ENCODE results near the gene EPB41L5.
"Not testable (repeated sequence)": the region's sequence is repeated elsewhere in the genome, so short reads cannot be mapped to it uniquely, and the experiment has no call there.

The EPB41L5 gene

DNA sequence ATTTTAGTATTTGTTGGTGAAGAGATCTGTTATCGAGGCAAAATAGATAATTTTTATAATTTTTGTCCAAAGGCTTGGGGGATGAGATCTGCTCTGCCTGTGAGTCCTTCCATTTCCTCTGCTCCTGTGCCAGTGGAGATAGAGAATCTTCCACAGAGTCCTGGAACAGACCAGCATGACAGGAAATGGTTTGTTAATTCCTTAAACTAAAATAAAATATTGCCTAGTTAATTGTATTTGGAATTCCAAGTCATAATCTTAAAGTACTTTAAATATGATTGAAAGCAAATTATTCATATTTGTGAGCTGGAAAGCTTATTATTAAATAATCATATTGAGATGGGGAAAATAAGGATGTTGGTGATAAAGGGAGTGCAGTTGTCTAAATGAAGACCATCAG, 87.8 kb downstream of the EPB41L5 start:
- DNase-seq (ENCODE audit: low read depth in 2 of 2), result no peak

DNA sequence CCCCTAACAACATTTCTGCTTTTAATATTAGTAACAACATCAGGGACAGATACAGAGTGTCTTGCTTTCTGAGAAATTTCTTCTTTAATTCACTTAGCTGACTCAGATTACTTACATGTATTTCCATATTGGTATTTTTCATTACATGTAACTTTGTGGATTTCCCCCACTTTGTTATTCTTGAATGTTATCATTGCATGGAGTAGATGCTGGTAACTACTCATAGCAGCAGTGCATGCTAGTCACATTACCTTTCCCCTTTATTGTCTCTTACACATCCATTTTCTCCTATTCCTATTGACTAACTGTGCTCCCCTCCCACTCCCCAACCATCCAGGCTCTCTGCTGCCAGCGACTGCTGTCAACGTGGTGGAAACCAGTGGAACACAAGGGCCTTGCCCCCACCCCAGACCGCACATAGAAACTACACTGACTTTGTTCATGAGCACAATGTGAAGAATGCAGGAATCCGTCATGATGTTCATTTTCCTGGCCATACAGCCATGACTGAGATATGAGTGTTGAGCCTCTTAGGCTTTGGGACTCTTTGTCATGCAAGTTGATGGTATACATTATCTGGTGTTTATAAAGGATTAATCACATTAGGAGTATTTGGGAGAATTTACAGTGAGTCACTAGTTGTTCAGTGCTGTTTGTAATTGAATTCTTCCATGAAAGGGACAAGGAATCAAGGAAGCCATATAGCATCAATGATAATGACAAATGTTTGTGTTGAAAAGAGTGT, 91.0 kb downstream of the EPB41L5 start:
- DNase-seq (ENCODE audit: low read depth in 2 of 2), result no peak

DNA sequence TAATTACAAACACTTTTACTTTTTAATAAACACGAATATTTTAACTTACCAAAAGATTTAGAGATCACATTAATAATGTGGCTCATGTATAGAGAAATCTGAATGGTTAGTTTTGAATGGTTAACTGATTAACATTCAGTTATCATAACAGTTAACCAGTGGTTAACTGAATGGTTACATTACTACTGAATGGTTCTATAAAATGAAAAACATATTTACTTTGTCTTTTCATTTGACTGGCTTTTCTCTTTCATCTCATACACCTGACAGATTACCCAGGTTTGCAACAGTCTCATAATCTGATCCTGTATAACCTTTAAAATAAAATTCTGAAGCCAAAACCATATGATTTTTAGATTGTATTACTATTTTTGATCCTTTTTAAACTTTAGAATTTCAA, 91.9 kb downstream of the EPB41L5 start:
- no peak for DNase-seq (ENCODE audit: low read depth in 2 of 2)

DNA sequence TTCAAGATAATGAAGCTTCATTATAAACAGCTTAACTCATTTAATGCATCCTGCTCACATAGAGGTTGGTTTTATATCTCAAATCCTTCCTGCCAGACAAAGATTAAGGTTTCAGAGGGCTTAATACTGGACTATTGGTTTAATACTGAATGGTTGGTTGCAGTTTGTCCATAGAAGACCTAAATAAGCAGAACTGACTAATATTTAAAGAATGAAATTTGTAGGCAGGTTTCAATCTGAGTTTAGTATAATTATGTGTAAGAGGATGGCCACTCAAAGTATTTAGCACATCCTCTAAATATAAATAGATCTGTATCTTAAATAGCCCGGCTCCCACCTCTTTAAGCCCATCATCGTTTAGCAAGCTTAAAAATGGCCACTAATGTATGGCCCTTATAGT, 92.5 kb downstream of the EPB41L5 start:
- no peak for DNase-seq (ENCODE audit: low read depth in 2 of 2)

DNA sequence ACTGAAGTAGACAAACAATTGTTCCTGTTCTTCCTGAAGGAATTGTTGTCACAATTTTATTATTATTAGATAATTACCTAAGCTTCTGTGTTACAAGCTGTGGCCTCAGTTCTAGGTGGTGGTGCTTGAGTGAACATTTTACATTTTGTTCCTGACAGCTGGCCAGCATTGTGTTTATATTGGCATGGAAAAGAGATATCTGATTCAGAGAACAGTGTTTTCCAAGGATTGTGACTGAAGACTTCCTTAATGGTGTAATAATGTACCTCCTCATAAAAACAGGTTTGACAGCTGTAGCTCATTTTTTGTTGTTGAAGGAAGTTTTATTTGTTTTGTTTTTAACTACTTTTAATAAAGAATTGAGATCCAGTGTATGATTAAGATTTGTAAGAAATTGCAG, 95.2 kb downstream of the EPB41L5 start:
- no peak for DNase-seq (ENCODE audit: low read depth in 2 of 2)

GRCh38 chr2:120108749-120109148, 95.9 kb downstream of the EPB41L5 start:
- DNase-seq (ENCODE audit: low read depth in 2 of 2), result no peak

DNA sequence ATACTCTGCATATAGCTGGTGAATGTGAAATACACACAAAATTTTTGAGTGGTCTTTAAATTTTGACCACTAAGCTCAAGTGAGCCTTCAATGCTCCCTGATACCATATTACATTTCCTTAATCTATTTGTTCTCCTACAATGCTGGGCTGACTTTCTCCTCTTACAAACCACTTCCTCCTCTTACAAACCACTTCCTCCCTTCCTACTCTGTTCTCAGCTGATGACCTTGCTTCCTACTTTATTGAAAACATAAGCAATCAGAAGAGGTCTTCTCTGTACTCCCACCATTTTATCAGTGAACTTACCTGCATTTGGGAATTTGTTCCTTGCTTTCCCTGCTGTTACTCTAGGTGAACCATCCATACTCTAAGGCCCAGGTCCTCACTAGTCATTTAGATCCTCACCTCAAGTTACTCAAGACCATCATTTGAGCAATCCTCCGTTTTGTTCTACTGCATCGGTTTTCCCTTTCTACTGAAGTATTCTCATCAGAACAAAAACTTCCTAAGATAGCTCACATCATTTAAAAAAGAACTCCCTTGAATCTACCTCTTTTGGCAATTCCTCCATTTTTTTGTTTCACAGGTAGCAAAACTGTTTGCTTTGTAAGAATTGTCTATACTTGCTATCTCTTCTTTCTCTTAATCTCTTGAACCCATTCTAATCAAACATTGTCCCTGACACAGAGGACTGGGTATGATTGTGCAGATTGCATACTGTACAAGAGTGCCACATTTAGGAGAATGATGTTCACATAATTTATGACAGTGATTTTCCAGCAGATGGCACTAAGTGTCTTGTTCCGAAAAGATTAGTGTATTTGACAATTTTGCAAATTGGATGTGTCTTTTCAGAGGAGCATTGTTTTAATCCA, 96.5 kb downstream of the EPB41L5 start:
- no peak for DNase-seq (ENCODE audit: low read depth in 2 of 2)

- DNase-seq (ENCODE audit: low read depth in 2 of 2), result no peak
Observed at GRCh38 chr2:120110062-120110362, 97.1 kb downstream of the EPB41L5 start.

DNA sequence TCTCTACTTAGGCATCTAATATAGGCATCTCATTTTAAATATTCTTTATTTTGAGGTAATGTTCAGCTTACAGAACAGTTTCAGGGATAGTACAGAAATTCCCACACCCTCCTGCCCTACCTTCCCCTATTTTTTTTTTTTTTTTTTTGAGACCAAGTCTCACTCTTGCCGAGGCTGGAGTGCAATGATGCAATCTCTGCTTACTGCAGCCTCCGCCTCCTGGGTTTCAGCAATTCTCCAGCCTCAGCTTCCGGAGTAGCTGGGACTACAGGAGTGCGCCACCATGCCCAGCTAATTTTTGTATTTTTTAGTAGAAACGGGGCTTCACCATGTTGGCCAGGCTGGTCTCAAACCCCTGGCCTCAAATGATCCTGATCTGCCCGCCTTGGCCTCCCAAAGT, 97.6 kb downstream of the EPB41L5 start:
- no peak for DNase-seq (ENCODE audit: low read depth in 2 of 2)

- DNase-seq (ENCODE audit: low read depth in 2 of 2), result no peak
Observed at GRCh38 chr2:120111193-120111592, 98.3 kb downstream of the EPB41L5 start.

DNA sequence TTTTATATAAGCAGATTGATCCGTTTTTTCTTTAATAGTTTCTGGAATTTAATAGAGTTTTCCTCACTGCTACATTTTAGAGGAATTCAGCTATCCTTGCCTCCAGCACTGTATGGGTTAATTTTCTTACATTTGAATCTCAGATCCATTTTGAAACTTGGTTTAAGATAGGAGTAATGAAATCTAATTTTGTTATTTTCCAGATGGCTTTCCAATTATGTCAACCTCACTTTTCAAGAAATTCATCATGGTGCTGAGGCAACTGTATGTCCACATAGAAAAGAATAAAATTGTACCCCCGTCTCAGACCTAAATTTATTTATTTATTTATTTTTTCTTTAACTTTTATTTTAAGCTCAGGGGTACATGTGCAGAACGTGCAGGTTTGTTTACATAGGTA, 105.1 kb downstream of the EPB41L5 start:
- DNase-seq (ENCODE audit: low read depth in 2 of 2), result no peak

DNA sequence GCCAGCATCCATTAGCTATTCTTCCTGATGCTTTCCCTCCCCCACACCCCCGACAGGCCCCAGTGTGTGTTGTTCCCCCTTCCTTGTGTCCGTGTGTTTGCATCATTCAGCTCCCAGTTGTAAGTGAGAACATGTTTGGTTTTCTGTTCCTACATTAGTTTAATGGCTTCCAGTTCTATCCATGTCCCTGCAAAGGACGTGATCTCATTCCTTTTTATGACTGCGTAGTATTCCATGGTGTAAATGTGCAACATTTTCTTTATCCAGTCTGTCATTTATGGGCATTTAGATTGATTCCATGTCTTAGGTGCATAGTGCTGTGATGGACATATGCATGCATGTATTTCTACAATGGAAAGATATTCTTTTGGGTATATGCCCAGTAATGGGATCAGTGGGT, 105.6 kb downstream of the EPB41L5 start:
- DNase-seq (ENCODE audit: low read depth in 2 of 2), result no peak

DNA sequence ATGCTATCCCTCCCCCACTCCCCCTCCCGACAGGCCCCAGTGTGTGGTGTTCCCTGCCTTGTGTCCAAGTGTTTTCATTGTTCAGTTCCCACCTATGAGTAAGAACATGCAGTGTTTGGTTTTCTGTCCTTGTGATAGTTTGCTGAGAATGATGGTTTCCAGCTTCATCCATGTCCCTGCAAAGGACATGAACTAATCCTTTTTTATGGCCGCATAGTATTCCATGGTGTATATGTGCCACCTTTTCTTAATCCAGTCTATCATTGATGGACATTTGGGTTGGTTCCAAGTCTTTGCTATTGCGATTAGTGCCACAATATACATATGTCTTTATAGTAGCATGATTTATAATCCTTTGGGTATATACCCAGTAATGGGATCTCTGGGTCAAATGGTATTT, 108.5 kb downstream of the EPB41L5 start:
- not testable (repeated sequence) for DNase-seq (ENCODE audit: low read depth in 2 of 2)

- no peak for DNase-seq (ENCODE audit: low read depth in 2 of 2)
Observed at GRCh38 chr2:120123090-120123489, 110.2 kb downstream of the EPB41L5 start.

DNA sequence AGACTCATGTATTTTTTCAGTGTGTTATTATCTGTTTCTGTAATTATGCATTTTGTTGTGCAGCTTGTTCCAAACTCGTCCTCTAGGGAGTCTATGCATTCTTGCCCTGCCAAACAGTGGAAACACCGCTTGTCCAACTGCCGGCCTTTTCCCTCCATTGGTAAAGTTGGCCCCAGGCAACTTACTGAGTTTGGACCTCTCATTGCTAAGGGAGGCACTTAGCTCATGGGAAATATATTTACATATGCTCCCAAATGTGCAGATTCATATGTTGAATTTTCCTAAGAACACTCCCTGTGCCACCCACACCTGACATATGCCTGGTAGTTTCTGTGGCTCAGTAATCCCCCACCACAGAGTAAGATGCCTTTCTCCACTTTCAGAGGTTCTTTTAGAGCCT, 112.3 kb downstream of the EPB41L5 start:
- DNase-seq (ENCODE audit: low read depth in 2 of 2), result no peak

DNA sequence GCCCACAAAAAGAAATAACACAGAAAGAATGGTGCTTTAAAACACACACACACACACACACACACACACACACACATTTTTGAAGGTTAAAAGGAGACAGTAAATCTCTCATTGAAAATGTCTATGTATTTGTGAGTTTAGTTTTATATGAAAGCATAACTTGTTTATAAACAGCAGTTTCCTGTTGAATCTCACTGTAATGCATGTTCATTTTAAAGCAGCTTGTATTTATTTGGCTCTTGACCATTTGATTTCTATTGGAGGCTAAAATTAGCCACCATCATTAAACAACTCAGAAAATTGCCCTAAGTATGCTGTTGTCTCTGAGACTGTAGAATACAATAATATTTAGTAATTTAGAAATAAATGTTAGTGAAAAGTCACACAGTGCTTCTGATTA, 115.3 kb downstream of the EPB41L5 start:
- DNase-seq (ENCODE audit: low read depth in 2 of 2), result no peak

GRCh38 chr2:120132190-120132589, 119.3 kb downstream of the EPB41L5 start:
- no peak for DNase-seq (ENCODE audit: low read depth in 2 of 2)

DNA sequence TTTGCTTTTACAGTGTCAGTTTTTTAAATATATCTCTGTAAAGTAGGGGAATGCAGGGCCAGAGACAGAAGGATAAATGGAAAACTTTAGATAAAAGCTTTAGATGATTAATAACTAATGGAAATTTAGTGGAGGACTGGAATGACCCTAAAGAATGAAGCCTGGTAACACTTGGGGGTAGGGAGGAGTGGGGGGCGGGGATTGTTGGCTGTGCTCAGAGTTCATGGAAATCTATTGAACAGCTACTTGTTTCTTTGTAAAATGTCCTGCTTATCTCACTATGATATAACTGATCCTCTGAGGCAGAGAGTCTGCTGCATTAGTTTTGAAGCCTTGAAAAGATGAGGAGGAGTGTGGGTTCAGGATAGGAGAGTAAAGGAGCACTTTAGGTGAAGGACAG, 119.8 kb downstream of the EPB41L5 start:
- no peak for DNase-seq (ENCODE audit: low read depth in 2 of 2)

DNA sequence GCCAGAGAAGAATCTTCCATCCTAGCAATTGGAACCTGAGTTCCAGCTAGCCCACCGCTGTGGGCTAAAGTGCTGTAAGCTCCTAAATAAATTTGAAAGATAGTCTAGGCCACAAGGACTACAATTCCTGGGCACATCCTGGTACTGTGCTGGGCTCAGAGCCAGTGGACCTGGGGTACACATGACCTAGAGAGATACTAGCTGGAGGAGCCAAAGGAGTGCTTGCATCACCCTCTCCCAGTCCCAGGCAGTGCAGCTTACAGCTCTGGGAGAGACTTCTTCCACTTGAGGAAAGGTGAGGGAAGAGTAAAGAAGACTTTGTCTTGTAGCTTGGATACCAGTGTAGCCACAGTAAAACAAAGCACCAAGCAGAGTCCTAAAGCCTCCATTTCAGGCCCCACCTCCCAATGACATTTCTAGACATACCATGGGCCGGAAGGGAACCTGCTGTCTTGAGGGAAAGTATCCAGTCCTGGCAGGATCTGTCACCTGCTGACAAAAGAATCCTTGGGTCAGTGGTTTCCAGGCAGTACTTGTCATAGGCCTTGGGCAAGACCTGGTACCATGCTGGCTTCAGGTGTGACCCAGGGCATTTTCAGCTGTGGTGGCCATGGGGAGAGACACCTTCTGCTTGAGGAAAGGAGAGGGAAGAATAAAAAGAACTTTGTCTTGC, 120.8 kb downstream of the EPB41L5 start:
- DNase-seq (ENCODE audit: low read depth in 2 of 2), result no peak

GRCh38 chr2:120134263-120134662, 121.4 kb downstream of the EPB41L5 start:
- no peak for DNase-seq (ENCODE audit: low read depth in 2 of 2)

DNA sequence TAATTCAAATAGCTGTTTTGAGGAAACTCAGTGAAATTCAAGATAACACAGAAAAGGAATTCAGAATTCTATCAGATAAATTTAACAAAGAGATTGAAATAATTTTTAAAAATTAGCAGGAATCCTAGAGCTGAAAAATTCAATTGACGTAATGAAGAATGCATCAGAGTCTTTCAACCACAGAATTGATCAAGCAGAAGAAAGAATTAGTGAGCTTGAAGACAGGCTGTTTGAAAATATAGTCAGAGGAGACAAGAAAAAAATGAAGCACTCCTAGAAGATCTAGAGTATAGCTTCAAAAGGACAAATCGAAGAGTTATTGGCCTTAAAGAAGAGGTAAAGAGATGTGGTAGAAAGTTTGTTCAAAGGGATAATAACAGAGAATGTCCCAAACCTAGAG, 122.1 kb downstream of the EPB41L5 start:
- not testable (repeated sequence) for DNase-seq (ENCODE audit: low read depth in 2 of 2)

DNA sequence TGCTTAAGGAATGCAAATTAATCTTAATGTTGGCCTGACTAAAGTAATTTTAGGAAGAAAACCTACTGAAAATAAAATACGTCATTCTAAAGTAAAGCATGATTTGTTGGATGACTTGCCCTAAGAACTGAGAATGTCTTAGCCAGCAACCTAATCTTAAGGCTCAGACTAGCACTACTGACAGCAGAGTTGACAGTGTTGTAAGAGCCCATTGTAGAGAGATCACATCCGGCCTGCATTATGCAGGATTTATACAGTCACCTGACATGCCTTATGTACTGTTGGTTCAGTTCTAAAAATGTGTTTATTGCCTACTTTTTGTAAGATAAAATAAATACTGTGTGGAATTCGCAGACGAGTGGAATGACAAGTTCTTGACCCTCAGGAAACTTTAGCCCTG, 128.0 kb downstream of the EPB41L5 start:
- DNase-seq (ENCODE audit: low read depth in 2 of 2), result no peak

Data from stimulated activated CD8-positive, alpha-beta memory T cell treated with anti-CD3 and anti-CD28 coated beads, Interleukin-2, amount 100 ng/mL, for 1 hour (primary cell).